Measurements from ENCODE around the gene ADAM15. TPM values are rescaled to one million over a fixed set of nuclear protein-coding genes. Genes with fewer than 3 reads are reported as not detected.
A peak's percentile ranks its signal among the peaks of the same experiment; 100 is the strongest.

ADAM15 gene
- total RNA-seq, 4 donors from 2014 or later: 61.5 to 142 (median 115) TPM

DNA sequence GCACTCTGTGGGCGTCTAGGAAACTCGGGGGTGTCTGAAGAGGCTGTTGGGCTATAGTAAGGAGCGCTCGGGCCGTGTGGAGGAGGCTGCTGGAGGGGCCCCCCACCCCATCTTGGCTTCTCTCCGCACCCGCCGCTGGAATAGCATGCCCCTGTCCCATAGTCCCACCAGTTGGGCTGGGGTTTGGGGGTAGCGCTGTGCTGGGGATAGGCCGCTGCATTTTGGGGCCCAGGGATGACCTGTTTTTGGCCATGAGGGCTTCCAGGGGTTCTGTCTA lies 28.0 kb downstream of the ADAM15 start:
- peak overlapping the region; percentile 52 to 60 (median 55) for H3K4me3 ChIP-seq
- no peak for DNase-seq (ENCODE audit: extremely low spot score)
- H3K36me3 ChIP-seq: no peaks in the 10 kb centered on the region
- peaks cover 16 to 54% (median 50%) of the 10 kb centered on the region in 4 donors for H3K27me3 ChIP-seq
- no peak overlapping the region for H3K27ac ChIP-seq (replicated peaks in 1 of 4)
- H3K4me1 ChIP-seq: peaks cover 45 to 60% (median 51%) of the 10 kb centered on the region in 4 donors
- 4% methylated on average over 9 of the region's 10 CpGs for WGBS
- no peak for TF ChIP-seq POLR2A (IDR thresholded peaks at IDR 0.05; ENCODE audit: low read depth)
- TF ChIP-seq, protein P1, sequence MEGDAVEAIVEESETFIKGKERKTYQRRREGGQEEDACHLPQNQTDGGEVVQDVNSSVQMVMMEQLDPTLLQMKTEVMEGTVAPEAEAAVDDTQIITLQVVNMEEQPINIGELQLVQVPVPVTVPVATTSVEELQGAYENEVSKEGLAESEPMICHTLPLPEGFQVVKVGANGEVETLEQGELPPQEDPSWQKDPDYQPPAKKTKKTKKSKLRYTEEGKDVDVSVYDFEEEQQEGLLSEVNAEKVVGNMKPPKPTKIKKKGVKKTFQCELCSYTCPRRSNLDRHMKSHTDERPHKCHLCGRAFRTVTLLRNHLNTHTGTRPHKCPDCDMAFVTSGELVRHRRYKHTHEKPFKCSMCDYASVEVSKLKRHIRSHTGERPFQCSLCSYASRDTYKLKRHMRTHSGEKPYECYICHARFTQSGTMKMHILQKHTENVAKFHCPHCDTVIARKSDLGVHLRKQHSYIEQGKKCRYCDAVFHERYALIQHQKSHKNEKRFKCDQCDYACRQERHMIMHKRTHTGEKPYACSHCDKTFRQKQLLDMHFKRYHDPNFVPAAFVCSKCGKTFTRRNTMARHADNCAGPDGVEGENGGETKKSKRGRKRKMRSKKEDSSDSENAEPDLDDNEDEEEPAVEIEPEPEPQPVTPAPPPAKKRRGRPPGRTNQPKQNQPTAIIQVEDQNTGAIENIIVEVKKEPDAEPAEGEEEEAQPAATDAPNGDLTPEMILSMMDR (IDR thresholded peaks at IDR 0.05): no peak
- intact Hi-C loops (cut with DNase I): no loop called here
- no peaks in the 10 kb centered on the region for H3K9me3 ChIP-seq

DNA sequence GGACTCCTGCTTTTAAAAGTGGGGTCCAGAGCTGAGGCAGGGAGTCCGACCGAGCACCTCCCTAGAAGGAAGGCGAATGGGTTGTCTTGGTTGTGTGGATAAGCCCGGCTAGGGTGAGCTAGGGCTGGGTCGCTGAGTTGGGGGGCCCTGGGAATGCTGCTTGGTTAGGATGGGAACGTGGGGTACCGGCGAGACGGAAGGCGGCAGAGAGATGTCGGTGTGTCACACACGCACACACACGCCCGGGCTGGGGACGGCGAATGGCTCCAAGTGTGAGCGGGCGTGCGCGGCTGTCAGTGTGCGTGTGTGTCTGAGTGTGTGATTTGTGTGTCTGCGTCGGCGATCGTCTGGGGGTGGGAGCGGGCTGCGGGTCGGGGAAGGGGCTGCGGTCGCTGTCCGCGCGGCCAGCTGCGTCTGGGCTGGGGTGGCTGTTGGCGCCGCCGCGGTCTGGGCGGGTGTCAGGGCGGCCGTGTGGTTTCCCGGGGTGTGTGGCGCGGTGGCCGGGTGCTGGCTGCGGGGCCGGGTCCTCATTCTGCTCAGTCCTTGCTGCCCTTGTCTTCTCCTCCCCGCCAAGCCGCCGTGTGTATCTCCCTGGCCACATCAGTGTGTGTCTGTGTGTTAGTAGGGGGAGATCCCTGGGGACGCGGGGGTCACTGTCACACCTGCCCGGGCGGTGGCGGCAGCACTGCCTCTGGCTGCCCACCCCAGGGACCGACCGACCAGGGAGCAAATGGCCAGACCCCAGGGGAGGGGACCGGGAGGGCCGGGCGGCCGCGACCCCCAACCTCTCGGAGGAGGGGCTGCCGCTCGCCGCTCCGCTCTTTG lies 28.6 kb downstream of the ADAM15 start:
- Histone ChIP-seq H3K9me3 (no peaks in the 10 kb centered on the region), H3K4me3 (peak overlapping the region; percentile 52 to 60 (median 55)), H3K36me3 (no peaks in the 10 kb centered on the region), H3K27me3 (peaks cover 16 to 54% (median 52%) of the 10 kb centered on the region in 4 donors), H3K4me1 (peaks cover 50 to 65% (median 56%) of the 10 kb centered on the region in 4 donors), H3K27ac (replicated peaks in 1 of 4) (no peak overlapping the region)
- intact Hi-C loops (cut with DNase I): no loop called here
- TF ChIP-seq POLR2AphosphoS5 (IDR thresholded peaks at IDR 0.05): no peak
- TF ChIP-seq, protein P1 (IDR thresholded peaks at IDR 0.05): no peak
- no peak for TF ChIP-seq POLR2A (IDR thresholded peaks at IDR 0.05; ENCODE audit: low read depth)
- TF ChIP-seq EP300 (IDR thresholded peaks at IDR 0.05): no peak
- DNase-seq (ENCODE audit: extremely low spot score): no peak
- 6% methylated on average over 19 of the region's 67 CpGs for WGBS

DNA sequence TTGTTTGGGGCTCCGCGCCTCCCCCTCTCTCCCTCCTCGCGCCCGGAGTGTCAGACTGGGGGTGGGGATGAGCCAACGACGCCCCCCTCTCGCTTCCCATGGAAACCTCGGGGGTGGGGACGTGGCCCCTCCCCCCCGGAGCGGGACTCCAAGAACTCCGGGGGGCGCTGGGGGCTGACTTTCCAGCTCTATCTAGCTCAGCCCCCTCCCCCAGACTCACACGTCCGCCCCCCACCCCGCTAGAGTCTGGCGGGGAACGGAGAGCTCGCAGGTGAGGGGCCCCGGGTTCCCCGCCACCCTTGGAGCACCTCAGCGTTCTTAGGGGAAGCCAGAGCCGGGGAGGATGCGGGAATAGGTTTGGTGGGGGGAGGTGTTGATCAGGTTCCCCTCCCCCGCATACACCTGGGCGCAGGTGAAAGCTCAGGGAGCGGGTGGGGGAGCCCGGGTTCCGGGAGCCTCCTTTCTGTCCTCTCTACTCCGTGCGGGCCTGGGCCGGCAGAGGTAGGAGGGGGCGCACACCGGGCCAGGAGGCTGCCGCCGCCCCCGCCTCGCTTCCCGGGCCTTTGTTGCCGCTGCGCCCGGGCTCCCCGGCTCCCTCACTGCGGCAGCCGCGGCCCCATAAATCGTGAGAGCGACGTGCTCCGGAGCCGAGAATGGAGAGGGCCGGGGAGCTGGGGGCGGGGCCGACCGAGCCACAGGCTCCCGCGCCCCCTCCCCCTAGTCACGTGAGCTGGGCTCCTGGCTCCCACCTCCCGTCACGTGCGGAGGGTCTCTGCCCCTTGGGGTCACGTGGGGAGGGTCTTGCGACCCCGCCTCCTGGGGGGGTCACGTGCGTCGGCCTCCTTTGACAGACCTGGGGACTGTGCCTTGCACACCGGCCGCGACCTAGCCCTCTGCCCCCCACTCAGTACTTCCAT lies 29.5 kb downstream of the ADAM15 start:
- intact Hi-C loops (cut with DNase I): no loop called here
- TF ChIP-seq POLR2AphosphoS5 (IDR thresholded peaks at IDR 0.05) (no peak), EP300 (IDR thresholded peaks at IDR 0.05) (no peak), POLR2A (IDR thresholded peaks at IDR 0.05; ENCODE audit: low read depth) (no peak)
- TF ChIP-seq, protein P1 (IDR thresholded peaks at IDR 0.05): no peak
- Histone ChIP-seq H3K4me1 (peaks cover 52 to 69% (median 59%) of the 10 kb centered on the region in 4 donors), H3K27me3 (peaks cover 16 to 54% (median 52%) of the 10 kb centered on the region in 4 donors), H3K36me3 (no peaks in the 10 kb centered on the region), H3K9me3 (no peaks in the 10 kb centered on the region), H3K27ac (replicated peaks in 1 of 4) (no peak overlapping the region), H3K4me3 (peak overlapping the region; percentile 32 to 60 (median 54))
- DNase-seq (ENCODE audit: extremely low spot score): no peak
- WGBS: 0% methylated on average over 5 of the region's 71 CpGs

DNA sequence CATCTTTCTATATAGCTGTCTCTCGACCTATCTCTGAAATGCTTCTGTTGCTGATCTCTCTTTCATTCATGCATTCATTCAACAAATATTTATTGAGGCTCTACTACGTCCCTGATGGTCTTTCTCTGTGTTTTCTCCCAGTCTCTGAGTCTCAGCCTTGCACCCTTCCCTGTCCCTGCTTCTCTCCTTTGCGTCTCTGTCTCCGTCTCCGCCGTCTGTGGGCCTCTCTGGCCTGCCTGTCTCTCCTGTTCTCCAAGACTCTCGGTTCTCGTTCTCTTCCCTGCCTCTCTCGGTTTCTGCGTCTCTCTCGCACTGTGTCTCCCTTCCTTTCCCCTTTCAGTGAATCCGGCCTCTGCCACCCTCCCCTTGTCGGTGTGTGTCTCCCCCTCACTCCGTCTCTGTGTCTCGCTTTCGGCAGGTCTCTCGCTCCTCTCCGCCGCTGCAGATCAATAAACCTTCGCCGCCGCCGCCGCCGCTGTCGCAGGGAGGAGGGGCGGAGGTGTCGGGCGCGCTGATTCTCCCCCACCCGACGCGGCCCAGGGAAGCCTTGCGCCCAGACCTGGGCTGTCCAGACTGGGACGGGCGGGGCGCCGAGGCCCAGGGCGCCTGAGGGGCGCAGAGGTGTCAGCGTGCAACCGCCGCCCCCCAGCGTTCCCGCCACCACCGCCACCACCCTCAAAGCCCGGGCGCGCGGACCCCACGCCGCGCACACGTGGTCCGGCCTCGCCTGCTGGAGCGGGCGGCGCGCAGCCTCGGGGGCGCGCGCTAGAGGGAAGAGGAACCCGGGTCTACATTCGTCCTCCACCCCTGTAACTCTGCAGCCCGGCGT lies 30.6 kb downstream of the ADAM15 start:
- DNase-seq (ENCODE audit: extremely low spot score): no peak
- no peaks in the 10 kb centered on the region for H3K9me3 ChIP-seq
- H3K36me3 ChIP-seq: no peaks in the 10 kb centered on the region
- intact Hi-C loops (cut with DNase I): no loop called here
- 9% methylated on average over 34 of the region's 68 CpGs for WGBS
- no peak overlapping the region for H3K27ac ChIP-seq (replicated peaks in 1 of 4)
- peaks cover 16 to 54% (median 52%) of the 10 kb centered on the region in 4 donors for H3K27me3 ChIP-seq
- H3K4me3 ChIP-seq: peak overlapping the region; percentile 18 to 42 (median 28)
- TF ChIP-seq EP300 (IDR thresholded peaks at IDR 0.05) (no peak), POLR2AphosphoS5 (IDR thresholded peaks at IDR 0.05) (no peak), POLR2A (IDR thresholded peaks at IDR 0.05; ENCODE audit: low read depth) (no peak)
- TF ChIP-seq, protein P1 (IDR thresholded peaks at IDR 0.05): no peak
- H3K4me1 ChIP-seq: peaks cover 60 to 80% (median 71%) of the 10 kb centered on the region in 4 donors

Data from esophagus muscularis mucosa (tissue), 4 donors.